SK-N-SH treated with all-trans-retinoic acid at 6 μM for 48 hours (cell line): Measurements from ENCODE around the gene CACNA1D.

Experiments used
- ATAC-seq: fragments of 200-7000 bp; cut with Tn5 transposase; 3 replicates; pipeline ENCODE4 v1.9.1; 2020; ENCODE audit warnings: mild to moderate bottlenecking, moderate library complexity
- ARNTL ChIP-seq: fragments of 450-650 bp; formaldehyde crosslinking; IDR thresholded peaks from 2 replicates; pipeline ENCODE4 v1.5.0; 2020; ENCODE audit warnings: low read depth, mild to moderate bottlenecking, moderate library complexity, borderline replicate concordance
- CSDC2 ChIP-seq: fragments of 250-450 bp; sonication (Bioruptor Pico); IDR thresholded peaks from 2 replicates; pipeline ENCODE4 v1.5.0; 2020; ENCODE audit warnings: mild to moderate bottlenecking, moderate library complexity
- CSRNP3 ChIP-seq: fragments of 250-450 bp; sonication (Bioruptor Pico); IDR thresholded peaks from 2 replicates; pipeline ENCODE4 v1.5.1; 2021; ENCODE audit warnings: mild to moderate bottlenecking, moderate library complexity
- ESRRG ChIP-seq: fragments of 250-450 bp; sonication (Bioruptor Pico); IDR thresholded peaks from 2 replicates; pipeline ENCODE4 v1.6.1; 2021; ENCODE audit warnings: mild to moderate bottlenecking
- ISL1 ChIP-seq: fragments of 250-450 bp; sonication (Bioruptor Pico); IDR thresholded peaks from 2 replicates; pipeline ENCODE4 v2.1.2; 2022; ENCODE audit warnings: mild to moderate bottlenecking, moderate library complexity
- PATZ1 ChIP-seq: fragments of 250-450 bp; sonication (Bioruptor Pico); IDR thresholded peaks from 2 replicates; pipeline ENCODE4 v1.8.0; 2020; ENCODE audit warnings: mild to moderate bottlenecking, moderate library complexity, borderline replicate concordance
- POU6F1 ChIP-seq: fragments of 250-450 bp; sonication (Bioruptor Pico); IDR thresholded peaks from 2 replicates; pipeline ENCODE4 v1.8.0; 2021; ENCODE audit warnings: low read depth, mild to moderate bottlenecking, moderate library complexity, borderline replicate concordance
- PPARA ChIP-seq: fragments of 250-450 bp; sonication (Bioruptor Pico); IDR thresholded peaks from 2 replicates; pipeline ENCODE4 v1.5.0; 2020; ENCODE audit warnings: mild to moderate bottlenecking, borderline replicate concordance
- RARB ChIP-seq: fragments of 250-450 bp; sonication (Bioruptor Pico); IDR thresholded peaks from 2 replicates; pipeline ENCODE4 v1.8.0; 2021; ENCODE audit warnings: mild to moderate bottlenecking, moderate library complexity
- SNAI2 ChIP-seq: fragments of 250-450 bp; sonication (Bioruptor Pico); IDR thresholded peaks from 2 replicates; pipeline ENCODE4 v1.5.0; 2020; ENCODE audit warnings: mild to moderate bottlenecking, moderate library complexity
- TCF4 ChIP-seq: fragments of 250-450 bp; sonication (Bioruptor Pico); IDR thresholded peaks from 2 replicates; pipeline ENCODE4 v1.8.0; 2021; ENCODE audit warnings: mild to moderate bottlenecking, moderate library complexity, borderline replicate concordance
- TOX ChIP-seq: fragments of 250-450 bp; sonication (Bioruptor Pico); IDR thresholded peaks from 2 replicates; pipeline ENCODE4 v1.8.0; 2021; ENCODE audit warnings: mild to moderate bottlenecking, moderate library complexity, borderline replicate concordance
- TSHZ2 ChIP-seq: fragments of 250-450 bp; sonication (Bioruptor Pico); IDR thresholded peaks from 2 replicates; pipeline ENCODE4 v1.5.0; 2020; ENCODE audit warnings: mild to moderate bottlenecking, moderate library complexity
- ZC3H10 ChIP-seq: fragments of 250-450 bp; sonication (Bioruptor Pico); IDR thresholded peaks from 2 replicates; pipeline ENCODE4 v1.5.1; 2021; ENCODE audit warnings: mild to moderate bottlenecking, moderate library complexity
- ZFP3 ChIP-seq: fragments of 250-450 bp; sonication (Bioruptor Pico); IDR thresholded peaks from 2 replicates; pipeline ENCODE4 v1.5.0; 2020; ENCODE audit warnings: mild to moderate bottlenecking, moderate library complexity
- ZFP30 ChIP-seq: fragments of 450-650 bp; formaldehyde crosslinking; IDR thresholded peaks from 2 replicates; pipeline ENCODE4 v1.5.0; 2022; ENCODE audit warnings: mild to moderate bottlenecking, moderate library complexity
- ZNF70 ChIP-seq: fragments of 450-650 bp; formaldehyde crosslinking; IDR thresholded peaks from 2 replicates; pipeline ENCODE4 v1.5.0; 2020; ENCODE audit warnings: mild to moderate bottlenecking, moderate library complexity
- ZNF8 ChIP-seq: fragments of 450-650 bp; formaldehyde crosslinking; IDR thresholded peaks from 2 replicates; pipeline ENCODE4 v1.5.0; 2020; ENCODE audit warnings: mild to moderate bottlenecking, moderate library complexity

CACNA1D gene

GRCh38 chr3:53566461-53567145 is 72.2 kb downstream of the CACNA1D start:
- TF ChIP-seq TCF4 (CRISPR knock-in tag) (no peak), ZFP3 (no peak), RARB (CRISPR knock-in tag) (no peak)
- no peak for ATAC-seq

GRCh38 chr3:53570081-53570480 is 75.7 kb downstream of the CACNA1D start:
- TF ChIP-seq ZFP30 (CRISPR knock-in tag) (no peak), PATZ1 (no peak), TCF4 (CRISPR knock-in tag) (no peak), POU6F1 (no peak), RARB (CRISPR knock-in tag) (no peak), SNAI2 (CRISPR knock-in tag) (no peak), ISL1 (CRISPR knock-in tag) (no peak), TSHZ2 (CRISPR knock-in tag) (no peak), ZNF8 (CRISPR knock-in tag) (no peak), PPARA (no peak), TOX (CRISPR knock-in tag) (no peak), ESRRG (CRISPR knock-in tag) (no peak), ZFP3 (no peak), CSRNP3 (CRISPR knock-in tag) (no peak), CSDC2 (CRISPR knock-in tag) (no peak), ARNTL (CRISPR knock-in tag) (no peak), ZNF70 (CRISPR knock-in tag) (no peak)
- no peak for ATAC-seq

- ATAC-seq, result no peak
- TF ChIP-seq TSHZ2 (CRISPR knock-in tag) (no peak), ESRRG (CRISPR knock-in tag) (no peak), ZFP30 (CRISPR knock-in tag) (no peak), CSDC2 (CRISPR knock-in tag) (no peak), SNAI2 (CRISPR knock-in tag) (no peak), CSRNP3 (CRISPR knock-in tag) (no peak), ZC3H10 (CRISPR knock-in tag) (no peak), RARB (CRISPR knock-in tag) (no peak), ZFP3 (no peak), ZNF8 (CRISPR knock-in tag) (no peak), TCF4 (CRISPR knock-in tag) (no peak)
Observed at GRCh38 chr3:53570709-53571108, 76.3 kb downstream of the CACNA1D start.
